Nephron (organoid): ENCODE results near the gene ADM5.

Source experiments
- H3K27ac Mint-ChIP-seq, 3 experiments: 2 replicates each; pipeline ENCODE4 v1.8.0; 2020; ENCODE audit warnings: mixed read lengths in 3 of 3, mild to moderate bottlenecking in 2 of 3, moderate library complexity in 1 of 3
- H3K27me3 Mint-ChIP-seq: 2 replicates; pipeline ENCODE4 v1.8.0; 2021; ENCODE audit warnings: low read depth, mild to moderate bottlenecking, moderate library complexity, mixed read lengths
- H3K36me3 Mint-ChIP-seq: 2 replicates; pipeline ENCODE4 v1.8.0; 2020; ENCODE audit warnings: low read depth, mixed read lengths
- H3K4me1 Mint-ChIP-seq: 2 replicates; pipeline ENCODE4 v1.8.0; 2020; ENCODE audit warnings: mixed read lengths
- H3K4me3 Mint-ChIP-seq, 3 experiments: 2 replicates each; pipeline ENCODE4 v1.8.0; 2020; ENCODE audit warnings: mild to moderate bottlenecking in 3 of 3, mixed read lengths in 3 of 3, moderate library complexity in 2 of 3
- H3K9me3 Mint-ChIP-seq: 2 replicates; pipeline ENCODE4 v1.8.0; 2020; ENCODE audit warnings: mixed read lengths
- CTCF ChIP-seq, 3 experiments: fragments of 200-600 bp; sonication (generic); IDR thresholded peaks; one replicate each; pipeline ENCODE4 v1.5.0; 2021; ENCODE audit warnings: antibody characterized with exemption in 3 of 3; ENCODE audit not compliant: unreplicated experiment in 3 of 3

ADM5 gene

GRCh38 chr19:49688531-49689132, 762 bp upstream of the ADM5 start:
- peaks cover 41% of the 10 kb centered on the region for H3K4me1 Mint-ChIP-seq
- no peak for TF ChIP-seq CTCF (IDR thresholded peaks at IDR 0.05; ENCODE audit: unreplicated experiment in 3 of 3)
- H3K36me3 Mint-ChIP-seq: peaks cover 25% of the 10 kb centered on the region
- H3K4me3 Mint-ChIP-seq: peak overlapping the region in 2 of 3 experiments; percentile 46 to 72
- no peaks in the 10 kb centered on the region for H3K9me3 Mint-ChIP-seq
- peak overlapping the region; percentile 30 to 38 (median 38) for H3K27ac Mint-ChIP-seq
- no peaks in the 10 kb centered on the region for H3K27me3 Mint-ChIP-seq

GRCh38 chr19:49690079-49690655, 773 bp downstream of the ADM5 start:
- peak overlapping the region; percentile 83 to 87 (median 85) for H3K4me3 Mint-ChIP-seq
- H3K36me3 Mint-ChIP-seq: peaks cover 21% of the 10 kb centered on the region
- peaks cover 38% of the 10 kb centered on the region for H3K4me1 Mint-ChIP-seq
- no peaks in the 10 kb centered on the region for H3K9me3 Mint-ChIP-seq
- no peaks in the 10 kb centered on the region for H3K27me3 Mint-ChIP-seq
- peak in 1 of 3 experiments; percentile 19 for TF ChIP-seq CTCF (IDR thresholded peaks at IDR 0.05; ENCODE audit: unreplicated experiment in 3 of 3)
- H3K27ac Mint-ChIP-seq: peak overlapping the region; percentile 82 to 91 (median 89)

GRCh38 chr19:49690656-49691242, 1.4 kb downstream of the ADM5 start, which contains the start of gene CPT1C:
Gene CPT1C, plus strand, starts transcription at chr19:49691116. Its CDS starts 1,137 bp downstream, at chr19:49692253.
- H3K27ac Mint-ChIP-seq: peak within 1 kb of the TSS; percentile 82 to 91 (median 89)
- peaks cover 37% of the 10 kb centered on the region for H3K4me1 Mint-ChIP-seq
- H3K36me3 Mint-ChIP-seq: peaks cover 15% of the 10 kb centered on the region
- peak within 1 kb of the TSS; percentile 83 to 87 (median 85) for H3K4me3 Mint-ChIP-seq
- no peak for TF ChIP-seq CTCF (IDR thresholded peaks at IDR 0.05; ENCODE audit: unreplicated experiment in 3 of 3)
- no peaks in the 10 kb centered on the region for H3K27me3 Mint-ChIP-seq
- no peaks in the 10 kb centered on the region for H3K9me3 Mint-ChIP-seq

- TF ChIP-seq CTCF (IDR thresholded peaks at IDR 0.05; ENCODE audit: unreplicated experiment in 3 of 3): no peak
- Mint-ChIP-seq H3K36me3 (peaks cover 12% of the 10 kb centered on the region), H3K27ac (peak overlapping the region; percentile 82 to 91 (median 89)), H3K9me3 (no peaks in the 10 kb centered on the region), H3K27me3 (no peaks in the 10 kb centered on the region), H3K4me1 (peaks cover 37% of the 10 kb centered on the region), H3K4me3 (peak overlapping the region; percentile 83 to 87 (median 85))
These were observed 2.1 kb downstream of the ADM5 start for GRCh38 chr19:49691243-49692146.

GRCh38 chr19:49692147-49692506, 2.7 kb downstream of the ADM5 start:
- Mint-ChIP-seq H3K4me3 (peak overlapping the region; percentile 83 to 87 (median 85)), H3K9me3 (no peaks in the 10 kb centered on the region), H3K27me3 (no peaks in the 10 kb centered on the region), H3K36me3 (peaks cover 14% of the 10 kb centered on the region), H3K27ac (peak overlapping the region in 2 of 3 experiments; percentile 32 to 89), H3K4me1 (peaks cover 37% of the 10 kb centered on the region)
- TF ChIP-seq CTCF (IDR thresholded peaks at IDR 0.05; ENCODE audit: unreplicated experiment in 3 of 3): no peak
